HG02763 (cell line): ENCODE data around the gene SMOC2.

Experiments used
- ATAC-seq: cut with Tn5 transposase; IDR thresholded peaks from one replicate; pipeline ENCODE4 v1.9.1; 2021; ENCODE audit warnings: mild to moderate bottlenecking, moderate library complexity; ENCODE audit not compliant: unreplicated experiment

The SMOC2 gene

DNA sequence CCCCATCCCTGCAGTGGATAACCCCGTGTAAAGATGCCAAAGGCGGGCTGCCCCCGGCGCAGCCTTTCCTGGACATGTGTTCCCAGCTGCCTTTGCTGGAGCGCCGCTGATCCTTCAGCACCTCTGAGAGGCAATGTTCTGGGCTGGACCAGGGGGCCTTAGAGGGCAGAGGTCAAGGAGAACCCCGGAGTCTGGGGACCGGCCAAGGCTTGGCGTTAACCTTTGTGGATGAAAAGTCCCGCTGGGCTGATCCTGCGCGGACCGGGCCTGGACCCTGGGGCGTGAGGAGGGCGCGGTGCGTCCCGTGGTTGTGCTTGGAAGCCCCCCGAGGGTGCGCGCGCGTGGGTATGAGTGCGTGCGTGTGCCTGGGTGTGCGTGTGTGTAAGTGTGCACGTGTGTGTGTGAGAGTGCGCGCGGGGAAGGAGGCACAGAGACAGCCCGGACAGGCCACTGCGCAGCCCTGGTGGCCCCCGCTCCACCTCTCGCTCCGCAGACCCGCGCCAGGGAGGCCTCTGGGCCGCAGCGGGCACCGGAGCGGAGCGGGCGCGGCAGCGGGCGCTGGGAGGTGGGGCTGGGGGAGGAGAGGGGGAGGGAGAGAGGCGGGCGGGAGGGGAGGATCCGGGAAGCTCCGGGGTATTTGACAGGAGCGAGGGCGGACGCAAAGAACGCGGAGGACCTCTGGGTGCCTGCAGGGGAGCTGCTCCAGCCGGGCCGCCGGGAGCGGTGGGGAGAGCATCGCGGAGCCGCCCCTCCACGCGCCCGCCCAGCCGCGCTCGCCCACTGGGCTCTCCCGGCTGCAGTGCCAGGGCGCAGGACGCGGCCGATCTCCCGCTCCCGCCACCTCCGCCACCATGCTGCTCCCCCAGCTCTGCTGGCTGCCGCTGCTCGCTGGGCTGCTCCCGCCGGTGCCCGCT lies at the start of gene SMOC2:
TSS of gene SMOC2 (plus strand) at position 665 of the 914 bp plus-strand sequence. CDS start at position 852, 187 bp downstream.
- ATAC-seq, result no peak

GRCh38 chr6:168393126-168393870 lies 47.7 kb upstream of the SMOC2 start:
- ATAC-seq, result no peak

- no peak for ATAC-seq
Observed at GRCh38 chr6:168394606-168395005, 46.4 kb upstream of the SMOC2 start.

GRCh38 chr6:168395983-168396382 lies 45.0 kb upstream of the SMOC2 start:
- no peak for ATAC-seq

- ATAC-seq, result no peak
Observed at GRCh38 chr6:168396561-168396960, 44.4 kb upstream of the SMOC2 start.

- ATAC-seq, result no peak
Observed at GRCh38 chr6:168397012-168397411, 44.0 kb upstream of the SMOC2 start.

GRCh38 chr6:168400037-168400436 lies 40.9 kb upstream of the SMOC2 start:
- ATAC-seq, result no peak

DNA sequence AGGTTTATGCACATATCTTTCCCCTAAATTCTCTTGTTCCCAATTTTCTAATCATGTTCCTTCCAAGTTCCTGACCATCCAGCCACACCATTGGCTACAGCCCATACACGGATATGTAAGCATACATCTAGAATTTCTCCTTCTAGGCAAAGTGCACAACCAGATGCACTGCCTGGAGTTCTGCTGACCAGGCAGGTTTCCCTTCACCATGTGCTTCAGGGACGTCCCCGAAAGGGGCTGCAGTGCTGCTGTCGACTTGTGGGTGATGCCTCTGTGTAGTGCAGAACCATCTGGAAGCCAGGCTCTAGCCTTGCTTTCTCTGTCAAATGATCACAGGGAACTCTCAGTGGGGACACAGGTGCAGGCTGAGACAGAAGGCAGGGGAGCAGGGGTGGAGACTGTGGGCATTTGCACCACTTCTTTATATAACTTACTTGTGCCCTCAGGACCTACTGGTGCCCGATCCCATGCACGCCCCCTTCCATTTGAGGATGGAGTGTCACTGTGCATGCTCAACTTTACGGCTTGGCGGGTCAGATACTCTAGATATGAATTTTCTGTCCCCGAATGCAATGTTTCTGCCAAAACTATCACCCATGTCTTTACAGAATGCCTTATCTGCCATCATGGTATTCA lies 37.5 kb upstream of the SMOC2 start:
- ATAC-seq, result no peak

DNA sequence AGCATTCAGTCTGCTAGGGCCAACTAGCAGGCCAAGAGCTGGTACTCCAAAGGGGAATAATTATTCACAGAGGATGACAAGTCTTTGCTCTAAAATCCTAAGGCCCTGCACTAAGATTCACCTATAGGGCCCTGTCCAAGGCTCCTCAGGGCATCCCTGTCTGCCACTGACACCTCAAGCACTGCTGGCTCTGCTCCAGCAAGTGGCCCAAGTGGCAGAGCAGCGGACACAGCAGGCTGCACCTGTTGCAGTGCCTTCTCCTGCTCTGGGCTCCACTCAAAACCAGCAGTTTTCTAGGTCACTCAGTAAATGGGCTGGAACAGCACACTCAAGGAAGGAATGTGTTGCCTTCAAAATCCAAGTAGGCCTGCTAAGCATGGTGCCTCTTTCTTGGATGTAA lies 36.4 kb upstream of the SMOC2 start:
- ATAC-seq, result no peak

DNA sequence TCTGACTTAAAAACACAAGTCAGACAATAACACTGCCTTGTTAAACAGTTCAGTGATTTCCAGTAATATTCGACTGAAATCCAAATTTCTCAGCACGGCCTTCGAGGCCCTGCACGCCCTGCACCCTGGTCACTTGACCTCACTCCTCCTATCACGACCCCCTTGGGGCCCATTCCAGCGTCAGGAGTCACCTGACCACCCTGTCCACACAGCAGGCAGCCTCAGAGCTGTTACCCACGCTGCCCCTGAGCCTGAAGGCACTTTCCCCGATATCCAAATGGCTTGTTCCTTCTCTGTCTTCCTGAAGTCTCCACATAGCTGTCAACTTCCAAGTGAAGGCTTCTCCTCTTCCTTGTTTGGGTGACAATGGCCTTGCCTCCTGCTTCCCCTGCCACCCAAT lies 33.1 kb upstream of the SMOC2 start:
- no peak for ATAC-seq

DNA sequence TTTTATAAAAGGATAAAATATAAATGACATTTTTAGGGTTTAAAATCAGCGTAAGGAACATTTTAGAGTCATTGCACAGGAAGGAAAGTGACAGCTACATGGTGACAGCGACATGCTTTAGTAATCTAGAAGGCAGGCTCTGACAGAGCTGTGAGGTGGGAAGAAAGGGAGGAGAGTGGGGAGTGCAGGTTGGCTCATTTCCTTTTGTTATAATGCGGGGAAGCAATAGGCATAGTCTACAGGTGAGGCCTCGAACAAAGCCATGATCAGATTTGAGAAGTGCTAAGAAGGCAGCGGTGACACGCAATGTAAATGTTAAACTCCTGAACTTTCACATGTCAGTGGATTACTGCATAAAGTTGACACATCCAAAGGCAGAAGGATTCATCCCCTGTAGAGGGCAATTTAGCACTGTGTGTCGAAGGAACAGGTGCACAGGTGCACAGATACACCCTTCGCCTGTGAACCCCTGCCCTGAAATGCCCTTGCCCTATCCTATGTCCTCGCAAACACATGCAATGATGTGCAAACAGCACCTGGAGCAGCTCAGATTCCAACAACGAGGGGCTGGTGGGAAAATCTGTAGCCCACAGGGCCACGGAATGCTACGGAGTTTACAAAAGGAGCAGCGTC lies 32.4 kb upstream of the SMOC2 start:
- ATAC-seq, result no peak

DNA sequence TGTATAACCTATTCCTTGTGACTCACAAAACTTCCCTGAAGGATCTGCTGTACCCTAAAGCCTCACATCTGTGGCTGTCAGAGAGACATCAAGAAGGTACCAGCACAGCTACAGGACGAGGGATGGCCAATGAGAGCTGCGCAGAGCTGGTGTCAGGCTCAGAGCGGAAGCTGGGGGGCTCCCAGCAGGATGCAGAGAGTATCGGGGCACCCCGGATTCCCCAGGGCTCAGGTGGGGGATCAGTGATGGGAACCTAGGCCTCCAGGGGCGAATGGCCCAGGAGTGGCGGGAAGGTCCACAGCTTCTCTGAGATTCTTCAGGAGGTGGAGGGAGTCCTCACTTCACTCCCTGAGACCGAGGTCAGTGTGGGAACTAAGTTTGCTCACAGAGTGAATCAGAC lies 30.9 kb upstream of the SMOC2 start:
- ATAC-seq, result no peak

DNA sequence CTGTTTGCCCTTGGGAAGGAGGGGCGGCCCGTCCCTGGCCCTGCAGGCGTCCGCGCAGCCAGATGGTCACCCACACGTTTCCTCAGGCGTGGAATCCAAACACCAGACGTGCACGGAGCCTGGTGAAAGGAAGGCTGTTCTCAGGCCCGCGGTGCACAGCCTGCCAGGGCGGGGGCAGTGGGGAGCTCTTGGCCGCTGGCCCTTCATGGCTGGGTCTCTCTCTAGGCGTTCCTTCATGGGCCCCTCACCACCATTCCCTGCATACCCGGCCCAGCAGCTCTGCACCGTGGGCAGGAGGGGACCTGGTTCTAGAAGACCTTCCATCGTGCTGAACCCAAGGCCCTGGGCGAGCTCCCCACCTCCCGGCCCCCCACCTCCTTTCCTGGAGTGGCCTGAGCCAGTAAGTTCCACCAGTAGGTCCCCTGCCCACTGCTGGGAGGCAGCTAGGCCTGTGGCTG lies 30.4 kb upstream of the SMOC2 start:
- ATAC-seq, result no peak

- ATAC-seq, result no peak
Observed at GRCh38 chr6:168411130-168411529, 29.9 kb upstream of the SMOC2 start.

DNA sequence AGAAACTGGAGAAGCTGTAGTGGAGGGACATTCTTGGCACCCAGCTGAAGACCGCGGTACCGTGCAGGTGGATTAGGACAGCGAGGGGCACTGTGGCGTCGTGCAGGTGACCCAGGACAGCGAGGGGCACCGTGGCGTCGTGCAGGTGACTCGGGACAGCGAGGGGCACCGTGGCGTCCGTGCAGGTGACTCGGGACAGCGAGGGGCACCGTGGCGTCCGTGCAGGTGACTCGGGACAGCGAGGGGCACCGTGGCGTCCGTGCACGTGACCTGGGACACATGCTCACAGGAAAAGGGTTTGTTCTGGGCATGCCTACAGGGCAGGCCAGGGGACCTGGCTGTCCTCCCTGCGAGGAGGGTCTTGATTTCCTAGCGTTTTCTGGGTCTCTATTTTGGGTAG lies 29.2 kb upstream of the SMOC2 start:
- no peak for ATAC-seq

DNA sequence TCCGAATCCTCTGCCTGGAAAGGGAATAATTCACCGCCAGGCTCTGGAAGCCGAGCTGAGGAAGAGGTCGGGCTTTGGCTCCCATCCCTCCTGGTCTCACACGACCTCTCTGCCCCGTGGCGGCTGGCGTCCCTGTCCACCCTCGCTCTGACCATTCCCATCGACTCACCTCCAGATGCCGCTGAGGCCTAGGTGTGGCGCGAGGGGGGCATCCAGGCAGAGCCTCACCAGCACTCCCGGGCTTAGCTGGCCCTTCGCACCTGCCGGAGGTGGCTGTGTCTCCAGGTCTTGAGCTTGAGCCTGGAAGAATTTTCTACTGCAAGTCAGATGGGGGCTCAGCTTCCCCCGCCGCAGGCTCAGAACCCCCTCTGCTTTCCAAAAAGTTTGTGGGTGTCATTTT lies 28.5 kb upstream of the SMOC2 start:
- ATAC-seq, result no peak

GRCh38 chr6:168413018-168413720 lies 27.8 kb upstream of the SMOC2 start:
- no peak for ATAC-seq

DNA sequence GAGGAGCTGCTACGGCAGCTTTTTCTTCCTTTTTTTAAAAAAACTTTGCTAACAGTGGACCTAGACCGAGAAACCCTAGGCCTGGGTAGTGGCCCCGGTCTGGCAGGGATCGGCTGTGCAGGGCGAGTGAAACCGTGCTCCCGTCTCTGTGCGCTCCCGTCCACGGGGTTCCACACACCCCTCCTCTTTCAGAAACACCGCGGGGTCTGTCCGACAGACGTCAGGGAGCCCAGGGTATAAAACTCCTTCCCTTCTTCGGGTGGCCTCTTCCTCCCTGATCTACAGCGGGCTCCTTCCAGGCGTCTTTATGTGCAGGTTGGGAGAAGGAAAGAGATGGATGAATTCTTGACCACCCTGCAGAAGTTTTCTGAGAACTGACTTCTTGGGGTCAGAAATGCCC lies 27.1 kb upstream of the SMOC2 start:
- no peak for ATAC-seq

DNA sequence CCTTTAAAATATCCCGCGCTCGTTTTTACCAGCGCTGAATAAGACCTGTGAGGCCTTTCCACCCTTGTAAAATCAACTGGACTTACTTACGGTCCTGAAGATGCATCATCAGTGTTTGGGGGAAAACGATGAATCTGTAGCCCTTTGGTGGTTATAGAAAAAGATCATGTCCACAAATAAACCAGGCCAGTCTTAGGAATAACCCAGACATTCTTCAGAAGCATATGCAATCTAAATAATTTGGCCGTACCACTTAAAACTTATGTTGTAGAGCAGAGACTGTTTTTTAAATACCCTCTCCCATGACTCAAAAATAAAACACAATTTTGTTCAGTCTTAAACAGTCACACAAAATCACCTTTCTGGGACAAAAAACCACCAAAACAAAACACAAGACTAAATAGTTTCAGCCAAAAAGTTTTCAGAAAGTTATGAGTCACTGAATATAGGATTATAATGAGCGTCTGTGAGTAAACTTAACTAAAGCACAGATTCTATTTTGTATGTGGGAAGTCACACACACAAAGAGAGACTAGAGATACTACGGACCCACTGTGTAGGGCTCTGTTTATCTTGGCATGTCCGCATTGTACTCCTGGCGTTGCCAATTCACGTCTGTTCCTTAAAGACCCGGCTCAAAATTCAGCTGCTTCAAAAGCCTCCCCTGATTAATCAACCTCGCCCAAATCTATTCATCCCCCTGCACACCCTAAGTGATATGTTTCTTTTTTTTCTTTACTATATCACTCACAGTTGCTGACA lies 26.5 kb upstream of the SMOC2 start:
- no peak for ATAC-seq
